Measurements from ENCODE around the gene PTP4A1. TPM values are rescaled to one million over a fixed set of nuclear protein-coding genes. Genes with fewer than 3 reads are reported as not detected.

PTP4A1 gene
- total RNA-seq, 6 experiments from 2014 or later, result 147 to 342 (median 225) TPM

- ATAC-seq (peak in 3 of 4 donors; percentile 0 to 12 (median 1)), DNase-seq (no peak)
- H3K27me3 ChIP-seq, result no peaks in the 10 kb centered on the region
- peak overlapping the region; percentile 64 to 79 (median 78) for H3K4me3 ChIP-seq
- peaks cover 0 to 28% (median 8%) of the 10 kb centered on the region in 4 donors for H3K4me1 ChIP-seq
- peaks cover 0 to 16% (median 12%) of the 10 kb centered on the region in 4 donors for H3K36me3 ChIP-seq
- TF ChIP-seq POLR2A (IDR thresholded peaks at IDR 0.05) (no peak), CTCF (IDR thresholded peaks at IDR 0.05) (no peak)
- H3K27ac ChIP-seq, result peak overlapping the region; percentile 99 to 100 (median 100)
- H3K9me3 ChIP-seq, result no peaks in the 10 kb centered on the region
- no CpG with 5 or more reads among the region's 42 CpGs for WGBS (ENCODE audit: insufficient coverage, low coverage, low lambda C conversion rate, missing lambda C conversion rate)
- intact Hi-C loops (cut with DNase I), result no loop called here
Observed at GRCh38 chr6:63572747-63573075, 431 bp downstream of the PTP4A1 start.

GRCh38 chr6:63573076-63573898 is 1.0 kb downstream of the PTP4A1 start:
- intact Hi-C loops (cut with DNase I), result no loop called here

DNA sequence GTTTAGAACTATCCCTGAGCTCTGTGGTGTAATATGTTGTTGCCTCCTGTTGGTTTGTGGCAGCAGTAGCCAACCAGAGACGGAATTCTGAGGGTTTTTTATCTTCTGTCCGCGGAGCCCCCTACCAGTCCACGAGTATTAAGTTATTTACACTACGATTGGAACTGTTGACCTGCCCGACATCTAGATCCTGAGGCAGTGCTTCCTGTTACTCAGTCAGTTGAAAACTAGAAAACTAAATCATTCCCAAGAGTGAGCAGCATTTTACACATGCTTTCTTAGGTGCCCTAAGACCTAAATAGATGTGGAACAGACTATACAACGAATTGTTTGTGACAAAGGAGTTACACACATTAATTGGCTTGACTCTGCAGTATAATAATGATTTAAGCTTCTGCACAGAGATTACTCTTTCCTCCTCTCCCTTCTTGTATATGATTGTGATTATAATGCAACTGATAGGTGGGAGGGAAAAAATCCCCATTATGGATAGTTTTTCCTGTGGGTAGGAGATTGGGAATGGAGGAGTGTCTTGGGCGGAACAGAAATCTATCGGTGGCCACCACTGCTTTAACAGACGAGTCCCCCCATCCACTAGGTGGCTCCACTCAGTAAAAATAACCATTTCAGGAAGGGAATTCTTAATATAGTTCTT is 1.7 kb downstream of the PTP4A1 start:
- WGBS (ENCODE audit: insufficient coverage, low coverage, low lambda C conversion rate, missing lambda C conversion rate), result under 1% methylated on average over 10 of the region's 10 CpGs
- ATAC-seq (peak; percentile 2 to 35 (median 6)), DNase-seq (peak in 1 of 3 donors; percentile 58)
- Histone ChIP-seq H3K4me1 (peaks cover 0 to 28% (median 11%) of the 10 kb centered on the region in 4 donors), H3K4me3 (peak overlapping the region; percentile 64 to 79 (median 78)), H3K9me3 (no peaks in the 10 kb centered on the region), H3K36me3 (peaks cover 0 to 29% (median 21%) of the 10 kb centered on the region in 4 donors), H3K27ac (peak overlapping the region; percentile 99 to 100 (median 100)), H3K27me3 (no peaks in the 10 kb centered on the region)
- intact Hi-C loops (cut with DNase I), result no loop called here
- TF ChIP-seq POLR2A (IDR thresholded peaks at IDR 0.05) (no peak), CTCF (IDR thresholded peaks at IDR 0.05) (peak; percentile 52 to 65 (median 60))

More at GRCh38 chr6:63573076-63573898, 1.0 kb downstream of the PTP4A1 start:
- ATAC-seq (peak; percentile 28 to 51 (median 33)), DNase-seq (peak; percentile 86 to 87 (median 86))
- Histone ChIP-seq H3K36me3 (peaks cover 0 to 22% (median 15%) of the 10 kb centered on the region in 4 donors), H3K4me1 (peaks cover 0 to 28% (median 10%) of the 10 kb centered on the region in 4 donors), H3K27ac (peak overlapping the region; percentile 99 to 100 (median 100)), H3K27me3 (no peaks in the 10 kb centered on the region), H3K9me3 (no peaks in the 10 kb centered on the region), H3K4me3 (peak overlapping the region; percentile 64 to 79 (median 78))
- no peak for TF ChIP-seq CTCF (IDR thresholded peaks at IDR 0.05)
- TF ChIP-seq POLR2A (IDR thresholded peaks at IDR 0.05), result peak; percentile 89
- 0% methylated on average over 19 of the region's 86 CpGs for WGBS (ENCODE audit: insufficient coverage, low coverage, low lambda C conversion rate, missing lambda C conversion rate)

DNA sequence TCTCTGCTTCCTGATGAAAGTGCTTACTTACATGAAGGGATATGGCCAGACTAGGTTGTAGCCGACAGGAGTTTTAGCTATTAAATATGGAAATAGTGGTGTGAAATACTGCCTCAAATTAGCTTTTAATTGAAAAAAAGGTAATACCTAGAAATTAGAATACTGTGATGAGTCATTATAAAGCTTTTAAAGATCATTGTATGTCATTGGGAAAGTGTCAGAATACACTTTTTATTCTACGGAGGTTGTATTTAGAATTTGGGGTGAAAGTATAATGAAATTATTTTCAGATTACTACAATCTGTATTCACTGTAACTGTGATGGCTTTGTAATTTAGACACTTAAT is 2.2 kb downstream of the PTP4A1 start:
- Histone ChIP-seq H3K9me3 (no peaks in the 10 kb centered on the region), H3K36me3 (peaks cover 0 to 34% (median 26%) of the 10 kb centered on the region in 4 donors), H3K27me3 (no peaks in the 10 kb centered on the region), H3K4me1 (peaks cover 0 to 24% (median 11%) of the 10 kb centered on the region in 4 donors), H3K4me3 (peak overlapping the region; percentile 64 to 79 (median 78)), H3K27ac (peak overlapping the region; percentile 99 to 100 (median 100))
- WGBS (ENCODE audit: insufficient coverage, low coverage, low lambda C conversion rate, missing lambda C conversion rate), result 19% methylated on average over 2 of the region's 2 CpGs
- no peak for DNase-seq
- TF ChIP-seq POLR2A (IDR thresholded peaks at IDR 0.05) (no peak), CTCF (IDR thresholded peaks at IDR 0.05) (no peak)
- ATAC-seq, result no peak
- intact Hi-C loops (cut with DNase I), result no loop called here
